Measurements from ENCODE around the gene CAVIN2.

GRCh38 chr2:191797500-191797899 is 49.4 kb downstream of the CAVIN2 start:
- TF ChIP-seq, protein P1, sequence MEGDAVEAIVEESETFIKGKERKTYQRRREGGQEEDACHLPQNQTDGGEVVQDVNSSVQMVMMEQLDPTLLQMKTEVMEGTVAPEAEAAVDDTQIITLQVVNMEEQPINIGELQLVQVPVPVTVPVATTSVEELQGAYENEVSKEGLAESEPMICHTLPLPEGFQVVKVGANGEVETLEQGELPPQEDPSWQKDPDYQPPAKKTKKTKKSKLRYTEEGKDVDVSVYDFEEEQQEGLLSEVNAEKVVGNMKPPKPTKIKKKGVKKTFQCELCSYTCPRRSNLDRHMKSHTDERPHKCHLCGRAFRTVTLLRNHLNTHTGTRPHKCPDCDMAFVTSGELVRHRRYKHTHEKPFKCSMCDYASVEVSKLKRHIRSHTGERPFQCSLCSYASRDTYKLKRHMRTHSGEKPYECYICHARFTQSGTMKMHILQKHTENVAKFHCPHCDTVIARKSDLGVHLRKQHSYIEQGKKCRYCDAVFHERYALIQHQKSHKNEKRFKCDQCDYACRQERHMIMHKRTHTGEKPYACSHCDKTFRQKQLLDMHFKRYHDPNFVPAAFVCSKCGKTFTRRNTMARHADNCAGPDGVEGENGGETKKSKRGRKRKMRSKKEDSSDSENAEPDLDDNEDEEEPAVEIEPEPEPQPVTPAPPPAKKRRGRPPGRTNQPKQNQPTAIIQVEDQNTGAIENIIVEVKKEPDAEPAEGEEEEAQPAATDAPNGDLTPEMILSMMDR (IDR thresholded peaks at IDR 0.05) = no peak
- TF ChIP-seq JUNB (IDR thresholded peaks at IDR 0.05) (no peak), BHLHE40 (IDR thresholded peaks at IDR 0.05; ENCODE audit: low read depth, low read length) (no peak), EP300 (IDR thresholded peaks at IDR 0.05) (no peak)
- TF ChIP-seq, protein P2, sequence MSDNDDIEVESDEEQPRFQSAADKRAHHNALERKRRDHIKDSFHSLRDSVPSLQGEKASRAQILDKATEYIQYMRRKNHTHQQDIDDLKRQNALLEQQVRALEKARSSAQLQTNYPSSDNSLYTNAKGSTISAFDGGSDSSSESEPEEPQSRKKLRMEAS (IDR thresholded peaks at IDR 0.05) = no peak
